Raji (cell line): ENCODE results near the gene PRKG1.

Experiments used
- POLR2A ChIP-seq: IDR thresholded peaks from 2 replicates; pipeline ENCODE4 v1.6.1; 2011; ENCODE audit warnings: low read depth, low read length, control low read depth; ENCODE audit not compliant: insufficient read depth

Gene PRKG1

GRCh38 chr10:51860257-51860656 lies 786.0 kb downstream of the PRKG1 start:
- TF ChIP-seq POLR2A, result no peak

- no peak for TF ChIP-seq POLR2A
Observed at GRCh38 chr10:51861051-51861450, 786.8 kb downstream of the PRKG1 start.

GRCh38 chr10:51861731-51862130 lies 787.4 kb downstream of the PRKG1 start:
- no peak for TF ChIP-seq POLR2A

GRCh38 chr10:51862149-51862548 lies 787.9 kb downstream of the PRKG1 start:
- no peak for TF ChIP-seq POLR2A

GRCh38 chr10:51867956-51868355 lies 793.7 kb downstream of the PRKG1 start:
- no peak for TF ChIP-seq POLR2A

- TF ChIP-seq POLR2A, result no peak
Observed at GRCh38 chr10:51874131-51874530, 799.8 kb downstream of the PRKG1 start.

- TF ChIP-seq POLR2A, result no peak
Observed at GRCh38 chr10:51875610-51876009, 801.3 kb downstream of the PRKG1 start.

- no peak for TF ChIP-seq POLR2A
Observed at GRCh38 chr10:51876503-51876902, 802.2 kb downstream of the PRKG1 start.

GRCh38 chr10:51876979-51877378 lies 802.7 kb downstream of the PRKG1 start:
- no peak for TF ChIP-seq POLR2A

GRCh38 chr10:51877636-51878035 lies 803.3 kb downstream of the PRKG1 start:
- TF ChIP-seq POLR2A, result no peak

GRCh38 chr10:51878695-51879094 lies 804.4 kb downstream of the PRKG1 start:
- TF ChIP-seq POLR2A, result no peak

GRCh38 chr10:51879238-51879637 lies 805.0 kb downstream of the PRKG1 start:
- no peak for TF ChIP-seq POLR2A

- TF ChIP-seq POLR2A, result no peak
Observed at GRCh38 chr10:51881213-51881612, 806.9 kb downstream of the PRKG1 start.

GRCh38 chr10:51886438-51887068 lies 812.3 kb downstream of the PRKG1 start:
- TF ChIP-seq POLR2A, result no peak

GRCh38 chr10:51888263-51888662 lies 814.0 kb downstream of the PRKG1 start:
- TF ChIP-seq POLR2A, result no peak

GRCh38 chr10:51892313-51892712 lies 818.0 kb downstream of the PRKG1 start:
- no peak for TF ChIP-seq POLR2A

GRCh38 chr10:51892965-51893658 lies 818.8 kb downstream of the PRKG1 start:
- TF ChIP-seq POLR2A, result no peak
